Uterus (tissue), 4 donors: ENCODE data around the gene DLGAP5. TPM values are rescaled to one million over a fixed set of nuclear protein-coding genes. Genes with fewer than 3 reads are reported as not detected.

Experiments
- DNase-seq, 2 donors: peaks; one replicate each; pipeline ENCODE4 v3.0.0-alpha.2; 2019 to 2020
- H3K27ac ChIP-seq, 2 donors: fragments of 200-600 bp; sonication (generic); 1 replicate in 1 of 2; 2 replicates in 1 of 2; pipeline ENCODE4 v1.5.1; 2016 to 2018
- H3K27me3 ChIP-seq, 2 donors: fragments of 200-600 bp; sonication (generic); one replicate each; pipeline ENCODE4 v1.5.1; 2018 to 2019; ENCODE audit warnings: control low read depth in 1 of 2
- H3K36me3 ChIP-seq, 2 donors: fragments of 200-600 bp; sonication (generic); one replicate each; pipeline ENCODE4 v1.5.1; 2019; ENCODE audit warnings: control low read depth in 1 of 2
- H3K4me1 ChIP-seq, 2 donors: fragments of 200-600 bp; sonication (generic); one replicate each; pipeline ENCODE4 v1.5.1; 2018 to 2019; ENCODE audit warnings: control low read depth in 1 of 2
- H3K4me3 ChIP-seq, 2 donors: fragments of 200-600 bp; sonication (generic); 1 replicate in 1 of 2; 2 replicates in 1 of 2; pipeline ENCODE4 v1.5.1; 2018 to 2019; ENCODE audit warnings: mild to moderate bottlenecking in 1 of 2
- H3K9me3 ChIP-seq, 2 donors: fragments of 200-600 bp; sonication (generic); one replicate each; pipeline ENCODE4 v1.5.1; 2019; ENCODE audit warnings: control low read depth in 1 of 2
- CTCF ChIP-seq, 4 experiments: fragments of 200-600 bp in 2 of 4; fragments of 450-650 bp in 2 of 4; sonication (generic) in 2 of 4; IDR thresholded peaks; one replicate each; pipeline ENCODE4 v1.5.1; 2016 to 2019; ENCODE audit warnings: antibody characterized with exemption in 4 of 4, mild to moderate bottlenecking in 2 of 4, moderate library complexity in 1 of 4
- POLR2A ChIP-seq, 2 donors: fragments of 450-650 bp; IDR thresholded peaks; one replicate each; pipeline ENCODE4 v1.6.1; 2016; ENCODE audit warnings: antibody characterized with exemption in 2 of 2, mild to moderate bottlenecking in 1 of 2, moderate library complexity in 1 of 2
- intact Hi-C: fragments of 100-400 bp; cut with DNase I; formaldehyde crosslinking; loops from one replicate; pipeline ENCODE4 v1.15.1; 2023; ENCODE audit warnings: low total_unique reads
- total RNA-seq, 4 donors: library from RNA; depleted of rRNA in 3 of 4; stranded (reverse); fragments of >200 nt in 3 of 4; gene quantifications; one replicate each; pipeline versions ENCODE4 v1.1.0 to v1.2.4, GENCODE V29; 2014 to 2023
- donor health status: DM: yes; HTN: yes; CAD: no.

DLGAP5 gene
- total RNA-seq, 4 donors from 2014 or later, result 0.29 to 22.1 TPM; not detected in 2

GRCh38 chr14:55233591-55233990 is 42.2 kb upstream of the DLGAP5 start:
- Histone ChIP-seq H3K36me3 (no peaks in the 10 kb centered on the region), H3K4me3 (no peak overlapping the region), H3K27me3 (no peaks in the 10 kb centered on the region), H3K27ac (no peak overlapping the region), H3K9me3 (no peaks in the 10 kb centered on the region), H3K4me1 (no peaks in the 10 kb centered on the region)
- intact Hi-C loops, result no loop called here
- no peak for DNase-seq
- TF ChIP-seq CTCF (IDR thresholded peaks at IDR 0.05) (no peak), POLR2A (IDR thresholded peaks at IDR 0.05) (no peak)

- Histone ChIP-seq H3K4me1 (no peaks in the 10 kb centered on the region), H3K4me3 (no peak overlapping the region), H3K36me3 (no peaks in the 10 kb centered on the region), H3K27me3 (no peaks in the 10 kb centered on the region), H3K27ac (no peak overlapping the region), H3K9me3 (peaks cover 0 to 9% of the 10 kb centered on the region in 2 donors)
- TF ChIP-seq CTCF (IDR thresholded peaks at IDR 0.05), result no peak
- no peak for TF ChIP-seq POLR2A (IDR thresholded peaks at IDR 0.05)
- DNase-seq, result no peak
- intact Hi-C loops, result no loop called here
Observed at GRCh38 chr14:55228261-55228660, 36.9 kb upstream of the DLGAP5 start.

- no peak for DNase-seq
- no peak for TF ChIP-seq CTCF (IDR thresholded peaks at IDR 0.05)
- Histone ChIP-seq H3K4me3 (no peak overlapping the region), H3K36me3 (no peaks in the 10 kb centered on the region), H3K9me3 (peaks cover 0 to 9% of the 10 kb centered on the region in 2 donors), H3K27me3 (no peaks in the 10 kb centered on the region), H3K4me1 (no peaks in the 10 kb centered on the region), H3K27ac (no peak overlapping the region)
- intact Hi-C loops, result no loop called here
Observed at GRCh38 chr14:55223364-55223763, 32.0 kb upstream of the DLGAP5 start.

- Histone ChIP-seq H3K27ac (no peak overlapping the region), H3K36me3 (no peaks in the 10 kb centered on the region), H3K4me1 (no peaks in the 10 kb centered on the region), H3K9me3 (peaks cover 0 to 8% of the 10 kb centered on the region in 2 donors), H3K27me3 (no peaks in the 10 kb centered on the region), H3K4me3 (no peak overlapping the region)
- intact Hi-C loops, result no loop called here
- no peak for DNase-seq
- TF ChIP-seq CTCF (IDR thresholded peaks at IDR 0.05) (no peak), POLR2A (IDR thresholded peaks at IDR 0.05) (no peak)
Observed at GRCh38 chr14:55221968-55222367, 30.6 kb upstream of the DLGAP5 start.

GRCh38 chr14:55221186-55221585 is 29.8 kb upstream of the DLGAP5 start:
- Histone ChIP-seq H3K9me3 (peaks cover 0 to 3% of the 10 kb centered on the region in 2 donors), H3K4me1 (no peaks in the 10 kb centered on the region), H3K4me3 (no peak overlapping the region), H3K27me3 (no peaks in the 10 kb centered on the region), H3K36me3 (no peaks in the 10 kb centered on the region), H3K27ac (no peak overlapping the region)
- DNase-seq, result no peak
- TF ChIP-seq POLR2A (IDR thresholded peaks at IDR 0.05) (no peak), CTCF (IDR thresholded peaks at IDR 0.05) (no peak)
- intact Hi-C loops, result no loop called here
